ENCODE measurements around the gene HLA-DRB1.
"Not testable (repeated sequence)": the region's sequence is repeated elsewhere in the genome, so short reads cannot be mapped to it uniquely, and the experiment has no call there.

The HLA-DRB1 gene
- total RNA-seq, result 18.2 to 32.3 (median 28.7) reads per million in 3 donors

- H3K9me3 ChIP-seq (ENCODE audit: control insufficient read depth, low read length), result no peaks in the 10 kb centered on the region
- DNase-seq, result peak in 1 of 3 donors; percentile 5
- no peak within 1 kb of the TSS for H3K4me3 ChIP-seq (ENCODE audit: insufficient read depth, low read depth, low read length, poor library complexity, severe bottlenecking)
- H3K27me3 ChIP-seq (replicated peaks; ENCODE audit: control insufficient read depth, insufficient read depth, low read length, poor library complexity, severe bottlenecking), result no peaks in the 10 kb centered on the region
- no peaks in the 10 kb centered on the region for H3K4me1 ChIP-seq (ENCODE audit: control insufficient read depth, insufficient read depth, low read length, poor library complexity, severe bottlenecking)
- no peaks in the 10 kb centered on the region for H3K36me3 ChIP-seq (ENCODE audit: control insufficient read depth, insufficient read depth, low read length)
- no peak within 1 kb of the TSS for H3K27ac ChIP-seq (ENCODE audit: insufficient read depth, low read length, poor library complexity, severe bottlenecking)
These were observed at the start of gene HLA-DRB1 for GRCh38 chr6:32589596-32590449. Gene HLA-DRB1 (minus strand): TSS chr6:32589848. CDS start chr6:32589742, 106 bp downstream.

- no peak overlapping the region for H3K4me3 ChIP-seq (ENCODE audit: insufficient read depth, low read depth, low read length, poor library complexity, severe bottlenecking)
- no peaks in the 10 kb centered on the region for H3K9me3 ChIP-seq (ENCODE audit: control insufficient read depth, low read length)
- H3K27ac ChIP-seq (ENCODE audit: insufficient read depth, low read length, poor library complexity, severe bottlenecking), result no peak overlapping the region
- no peaks in the 10 kb centered on the region for H3K4me1 ChIP-seq (ENCODE audit: control insufficient read depth, insufficient read depth, low read length, poor library complexity, severe bottlenecking)
- H3K27me3 ChIP-seq (replicated peaks; ENCODE audit: control insufficient read depth, insufficient read depth, low read length, poor library complexity, severe bottlenecking), result no peaks in the 10 kb centered on the region
- no peak for DNase-seq
- H3K36me3 ChIP-seq (ENCODE audit: control insufficient read depth, insufficient read depth, low read length), result no peaks in the 10 kb centered on the region
These were observed 49.0 kb upstream of the HLA-DRB1 start for GRCh38 chr6:32638532-32639219.

DNA sequence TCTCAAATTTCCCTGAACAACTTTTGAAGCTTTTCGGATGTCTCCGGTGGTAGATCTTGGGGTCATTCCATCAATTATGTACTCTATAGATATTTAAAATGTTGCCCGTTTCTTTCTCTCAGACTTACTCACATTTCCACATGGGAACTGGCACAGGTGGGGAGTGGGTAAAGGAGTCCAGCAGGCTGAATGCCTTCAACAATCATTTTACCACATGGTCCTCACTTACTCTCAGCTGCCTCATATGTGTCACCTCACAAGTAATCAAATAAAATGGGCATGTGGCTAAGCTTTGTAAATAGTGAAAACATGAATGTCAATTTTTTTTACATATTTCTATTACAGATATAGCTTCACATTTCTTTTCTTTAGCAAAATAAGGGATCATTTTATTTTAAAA is 48.2 kb upstream of the HLA-DRB1 start:
- no peaks in the 10 kb centered on the region for H3K4me1 ChIP-seq (ENCODE audit: control insufficient read depth, insufficient read depth, low read length, poor library complexity, severe bottlenecking)
- no peaks in the 10 kb centered on the region for H3K27me3 ChIP-seq (replicated peaks; ENCODE audit: control insufficient read depth, insufficient read depth, low read length, poor library complexity, severe bottlenecking)
- H3K36me3 ChIP-seq (ENCODE audit: control insufficient read depth, insufficient read depth, low read length), result no peaks in the 10 kb centered on the region
- no peak overlapping the region for H3K4me3 ChIP-seq (ENCODE audit: insufficient read depth, low read depth, low read length, poor library complexity, severe bottlenecking)
- no peak overlapping the region for H3K27ac ChIP-seq (ENCODE audit: insufficient read depth, low read length, poor library complexity, severe bottlenecking)
- no peaks in the 10 kb centered on the region for H3K9me3 ChIP-seq (ENCODE audit: control insufficient read depth, low read length)
- no peak for DNase-seq

- no peaks in the 10 kb centered on the region for H3K36me3 ChIP-seq (ENCODE audit: control insufficient read depth, insufficient read depth, low read length)
- H3K9me3 ChIP-seq (ENCODE audit: control insufficient read depth, low read length), result no peaks in the 10 kb centered on the region
- no peak for DNase-seq
- no peaks in the 10 kb centered on the region for H3K27me3 ChIP-seq (replicated peaks; ENCODE audit: control insufficient read depth, insufficient read depth, low read length, poor library complexity, severe bottlenecking)
- H3K4me1 ChIP-seq (ENCODE audit: control insufficient read depth, insufficient read depth, low read length, poor library complexity, severe bottlenecking), result no peaks in the 10 kb centered on the region
- no peak within 1 kb of the TSS for H3K27ac ChIP-seq (ENCODE audit: insufficient read depth, low read length, poor library complexity, severe bottlenecking)
- no peak within 1 kb of the TSS for H3K4me3 ChIP-seq (ENCODE audit: insufficient read depth, low read depth, low read length, poor library complexity, severe bottlenecking)
These were observed 47.7 kb upstream of the HLA-DRB1 start, which contains the start of gene HLA-DQA1 for GRCh38 chr6:32637219-32637880. Gene HLA-DQA1 (plus strand): TSS chr6:32637406. CDS start chr6:32637459, 53 bp downstream.

DNA sequence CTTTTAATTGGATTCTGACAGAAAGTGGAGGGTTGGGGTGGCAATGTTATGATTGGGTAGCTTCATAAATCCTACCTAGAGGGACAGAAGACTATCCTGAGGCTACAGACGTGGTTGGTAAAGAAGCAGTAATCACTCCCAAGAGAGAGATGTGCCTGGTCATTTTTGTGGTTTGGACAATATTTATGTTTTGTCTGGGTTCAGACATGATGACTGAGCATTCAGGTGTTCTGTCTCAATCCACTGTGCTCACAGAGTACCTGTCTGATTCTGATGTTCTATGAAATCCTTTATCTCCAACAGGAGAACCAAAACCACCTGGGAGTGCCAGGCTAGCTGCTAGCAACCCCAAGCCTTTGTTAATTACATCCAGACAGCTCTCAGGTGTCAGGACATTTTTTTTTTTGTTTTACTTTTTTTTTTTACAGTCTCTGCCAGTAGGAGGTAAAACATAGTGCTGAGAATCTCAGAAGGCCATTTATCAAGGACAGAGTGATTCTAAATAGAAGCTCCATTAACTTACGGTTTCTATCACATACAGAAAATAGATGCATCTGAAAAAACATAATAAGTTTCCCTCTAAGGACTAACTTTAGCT is 46.0 kb upstream of the HLA-DRB1 start:
- Histone ChIP-seq H3K9me3 (ENCODE audit: control insufficient read depth, low read length) (no peaks in the 10 kb centered on the region), H3K36me3 (ENCODE audit: control insufficient read depth, insufficient read depth, low read length) (no peaks in the 10 kb centered on the region), H3K27me3 (replicated peaks; ENCODE audit: control insufficient read depth, insufficient read depth, low read length, poor library complexity, severe bottlenecking) (no peaks in the 10 kb centered on the region), H3K4me3 (ENCODE audit: insufficient read depth, low read depth, low read length, poor library complexity, severe bottlenecking) (no peak overlapping the region), H3K27ac (ENCODE audit: insufficient read depth, low read length, poor library complexity, severe bottlenecking) (no peak overlapping the region), H3K4me1 (ENCODE audit: control insufficient read depth, insufficient read depth, low read length, poor library complexity, severe bottlenecking) (no peaks in the 10 kb centered on the region)
- DNase-seq, result no peak

- not testable (repeated sequence) for H3K27me3 ChIP-seq (replicated peaks; ENCODE audit: control insufficient read depth, insufficient read depth, low read length, poor library complexity, severe bottlenecking); H3K9me3 ChIP-seq (ENCODE audit: control insufficient read depth, low read length); H3K4me3 ChIP-seq (ENCODE audit: insufficient read depth, low read depth, low read length, poor library complexity, severe bottlenecking); DNase-seq; H3K36me3 ChIP-seq (ENCODE audit: control insufficient read depth, insufficient read depth, low read length); H3K27ac ChIP-seq (ENCODE audit: insufficient read depth, low read length, poor library complexity, severe bottlenecking); H3K4me1 ChIP-seq (ENCODE audit: control insufficient read depth, insufficient read depth, low read length, poor library complexity, severe bottlenecking)
These were observed 40.1 kb upstream of the HLA-DRB1 start for GRCh38 chr6:32629793-32630192.

DNA sequence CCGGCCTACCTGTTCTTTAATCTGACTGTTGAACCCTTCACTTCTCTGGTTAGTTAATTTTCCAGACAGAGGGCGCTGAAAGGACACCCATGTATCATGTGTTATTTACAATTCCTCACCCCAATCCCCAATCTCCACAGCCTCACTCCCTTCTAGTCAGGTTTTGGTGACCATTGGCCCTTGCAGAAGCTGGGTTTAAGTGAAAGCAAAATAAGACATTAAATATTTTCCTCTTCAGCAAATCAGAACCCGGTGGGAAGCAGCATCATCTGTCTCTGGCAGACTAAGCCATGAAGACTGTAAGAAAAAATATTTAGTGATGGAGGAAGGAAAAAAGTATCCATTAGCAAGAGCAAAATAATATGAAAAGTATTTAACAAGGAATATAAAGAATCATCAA is 38.2 kb upstream of the HLA-DRB1 start:
- Histone ChIP-seq H3K9me3 (ENCODE audit: control insufficient read depth, low read length) (no peaks in the 10 kb centered on the region), H3K4me3 (ENCODE audit: insufficient read depth, low read depth, low read length, poor library complexity, severe bottlenecking) (no peak overlapping the region), H3K27ac (ENCODE audit: insufficient read depth, low read length, poor library complexity, severe bottlenecking) (no peak overlapping the region), H3K27me3 (replicated peaks; ENCODE audit: control insufficient read depth, insufficient read depth, low read length, poor library complexity, severe bottlenecking) (no peaks in the 10 kb centered on the region), H3K36me3 (ENCODE audit: control insufficient read depth, insufficient read depth, low read length) (no peaks in the 10 kb centered on the region), H3K4me1 (ENCODE audit: control insufficient read depth, insufficient read depth, low read length, poor library complexity, severe bottlenecking) (no peaks in the 10 kb centered on the region)
- peak in 1 of 3 donors; percentile 15 for DNase-seq

DNA sequence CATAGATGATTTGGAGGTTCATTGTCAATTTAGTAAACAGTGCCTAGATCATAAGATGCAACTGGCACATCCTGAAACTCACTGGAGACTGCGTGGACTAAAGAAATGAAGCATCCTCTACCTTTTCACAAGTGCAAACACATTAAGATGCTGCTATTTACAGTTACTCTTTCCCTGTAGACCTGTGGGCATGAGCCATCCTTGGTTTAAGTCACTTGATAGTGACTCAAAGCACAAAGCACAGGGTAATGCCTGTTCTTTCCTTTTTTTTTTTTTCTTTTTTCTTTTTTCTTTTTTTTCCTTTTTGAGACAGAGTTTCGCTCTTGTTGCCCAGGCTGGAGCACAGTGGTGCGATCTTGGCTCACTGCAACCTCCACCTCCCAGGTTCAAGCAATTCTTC is 37.6 kb upstream of the HLA-DRB1 start:
- peaks cover 5% of the 10 kb centered on the region for H3K4me1 ChIP-seq (ENCODE audit: control insufficient read depth, insufficient read depth, low read length, poor library complexity, severe bottlenecking)
- H3K27me3 ChIP-seq (replicated peaks; ENCODE audit: control insufficient read depth, insufficient read depth, low read length, poor library complexity, severe bottlenecking), result no peaks in the 10 kb centered on the region
- no peak overlapping the region for H3K4me3 ChIP-seq (ENCODE audit: insufficient read depth, low read depth, low read length, poor library complexity, severe bottlenecking)
- H3K27ac ChIP-seq (ENCODE audit: insufficient read depth, low read length, poor library complexity, severe bottlenecking), result no peak overlapping the region
- no peaks in the 10 kb centered on the region for H3K9me3 ChIP-seq (ENCODE audit: control insufficient read depth, low read length)
- H3K36me3 ChIP-seq (ENCODE audit: control insufficient read depth, insufficient read depth, low read length), result no peaks in the 10 kb centered on the region
- DNase-seq, result no peak

DNA sequence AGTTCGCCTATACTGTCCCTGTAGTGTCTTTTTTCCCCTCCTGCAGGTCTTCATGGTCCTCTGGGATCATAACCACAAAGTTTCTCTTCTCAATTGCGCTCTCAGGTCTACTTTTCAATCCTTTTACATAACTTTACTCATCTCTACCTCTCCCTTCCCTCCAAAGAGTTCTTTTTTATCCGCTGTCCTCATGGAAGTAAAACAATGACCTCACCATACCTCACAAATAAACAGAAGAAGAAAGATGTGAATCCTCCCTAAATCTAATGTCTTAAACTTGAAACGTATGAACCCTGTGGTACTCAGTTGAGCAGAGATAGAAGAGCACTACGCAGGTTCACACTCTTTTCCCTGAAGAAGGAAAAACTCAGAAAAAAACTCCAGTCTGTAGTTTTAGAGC is 35.5 kb upstream of the HLA-DRB1 start:
- H3K4me1 ChIP-seq (ENCODE audit: control insufficient read depth, insufficient read depth, low read length, poor library complexity, severe bottlenecking), result peaks cover 11% of the 10 kb centered on the region
- no peaks in the 10 kb centered on the region for H3K27me3 ChIP-seq (replicated peaks; ENCODE audit: control insufficient read depth, insufficient read depth, low read length, poor library complexity, severe bottlenecking)
- no peak overlapping the region for H3K27ac ChIP-seq (ENCODE audit: insufficient read depth, low read length, poor library complexity, severe bottlenecking)
- DNase-seq, result no peak
- no peak overlapping the region for H3K4me3 ChIP-seq (ENCODE audit: insufficient read depth, low read depth, low read length, poor library complexity, severe bottlenecking)
- H3K36me3 ChIP-seq (ENCODE audit: control insufficient read depth, insufficient read depth, low read length), result no peaks in the 10 kb centered on the region
- H3K9me3 ChIP-seq (ENCODE audit: control insufficient read depth, low read length), result no peaks in the 10 kb centered on the region

All from effector memory CD4-positive, alpha-beta T cell (primary cell).